Neural progenitor cell (in vitro differentiated cells): ENCODE data around the gene CES1. TPM values are rescaled to one million over a fixed set of nuclear protein-coding genes. Genes with fewer than 3 reads are reported as not detected.
"Not testable (repeated sequence)": the region's sequence is repeated elsewhere in the genome, so short reads cannot be mapped to it uniquely, and the experiment has no call there.

Source experiments
- DNase-seq: peaks from one replicate; pipeline ENCODE4 v3.0.0-alpha.2; 2016; ENCODE audit warnings: low spot score
- H2AFZ ChIP-seq: fragments of 200-600 bp; sonication (generic); replicated peaks from 2 replicates; pipeline ENCODE4 v1.6.1; 2016; ENCODE audit warnings: antibody characterized with exemption
- H3F3A ChIP-seq: fragments of 200-600 bp; sonication (generic); 2 replicates; pipeline ENCODE4 v1.6.1; 2016; ENCODE audit warnings: antibody characterized with exemption, low read depth
- H3K27ac ChIP-seq: fragments of 200-600 bp; sonication (generic); 2 replicates; pipeline ENCODE4 v1.5.1; 2016; ENCODE audit warnings: mild to moderate bottlenecking
- H3K27me3 ChIP-seq: fragments of 200-600 bp; sonication (generic); 2 replicates; pipeline ENCODE4 v1.6.1; 2016; ENCODE audit warnings: mild to moderate bottlenecking, moderate library complexity
- H3K36me3 ChIP-seq: fragments of 200-600 bp; sonication (generic); 2 replicates; pipeline ENCODE4 v1.5.1; 2016
- H3K4me1 ChIP-seq: fragments of 200-600 bp; sonication (generic); 2 replicates; pipeline ENCODE4 v1.6.1; 2016; ENCODE audit warnings: mixed run types
- H3K4me2 ChIP-seq: fragments of 200-600 bp; sonication (generic); 2 replicates; pipeline ENCODE4 v1.6.1; 2016
- H3K4me3 ChIP-seq: fragments of 200-600 bp; sonication (generic); 2 replicates; pipeline ENCODE4 v1.5.1; 2016
- H3K79me2 ChIP-seq: fragments of 200-600 bp; sonication (generic); 2 replicates; pipeline ENCODE4 v1.6.1; 2016; ENCODE audit warnings: low read depth
- H3K9ac ChIP-seq: fragments of 200-600 bp; sonication (generic); 2 replicates; pipeline ENCODE4 v1.6.1; 2016
- H3K9me3 ChIP-seq: fragments of 200-600 bp; sonication (generic); 2 replicates; pipeline ENCODE4 v1.5.1; 2016; ENCODE audit warnings: low read depth
- H4K20me1 ChIP-seq: fragments of 200-600 bp; sonication (generic); 2 replicates; pipeline ENCODE4 v1.6.1; 2016; ENCODE audit warnings: low read depth
- H3K27ac Mint-ChIP-seq: 3 replicates; pipeline ENCODE4 v1.8.0; 2021; ENCODE audit warnings: mixed read lengths
- H3K27me3 Mint-ChIP-seq: 2 replicates; pipeline ENCODE4 v1.8.0; 2022; ENCODE audit warnings: low read depth, mild to moderate bottlenecking, inconsistent platforms, moderate library complexity, mixed read lengths; ENCODE audit not compliant: insufficient read depth
- H3K36me3 Mint-ChIP-seq: 3 replicates; pipeline ENCODE4 v1.8.0; 2021; ENCODE audit warnings: mixed read lengths
- H3K4me1 Mint-ChIP-seq: 3 replicates; pipeline ENCODE4 v1.8.0; 2021; ENCODE audit warnings: mixed read lengths
- H3K4me3 Mint-ChIP-seq: 3 replicates; pipeline ENCODE4 v1.8.0; 2021; ENCODE audit warnings: mild to moderate bottlenecking, moderate library complexity, mixed read lengths
- H3K9me3 Mint-ChIP-seq: 3 replicates; pipeline ENCODE4 v1.8.0; 2020; ENCODE audit warnings: mixed read lengths
- total RNA-seq: library from RNA; depleted of rRNA; stranded (reverse); fragments of >200 nt; gene quantifications from 2 replicates; pipeline ENCODE4 v1.2.3, GENCODE V29; 2015; ENCODE audit warnings: low replicate concordance

CES1 gene
- total RNA-seq, 1 donor from 2014 or later = not detected

DNA sequence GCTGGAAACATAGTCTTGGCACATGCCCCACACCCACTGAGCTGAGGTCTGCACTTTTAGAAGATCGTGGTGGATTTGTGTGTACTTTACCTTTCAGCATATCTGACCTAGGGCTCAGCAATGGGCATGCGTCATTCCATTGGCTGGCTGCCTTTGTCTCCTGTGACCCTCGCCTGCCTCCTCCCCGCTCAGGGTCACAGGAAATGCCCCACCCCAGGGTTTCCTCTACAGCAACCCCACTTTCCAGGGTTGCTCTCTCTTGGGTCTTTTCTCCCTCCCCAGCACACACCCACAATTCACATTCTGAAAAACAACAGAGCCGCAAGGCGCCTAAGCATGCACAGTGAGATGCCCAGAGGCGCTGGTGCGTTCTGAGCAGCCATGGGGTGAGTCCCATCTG lies 29.2 kb downstream of the CES1 start:
- not testable (repeated sequence) for H2AFZ ChIP-seq, H3K9ac ChIP-seq, H3K36me3 ChIP-seq, H3K4me1 ChIP-seq, H3K79me2 ChIP-seq, H4K20me1 ChIP-seq, H3K4me3 Mint-ChIP-seq, H3K9me3 ChIP-seq, H3F3A ChIP-seq, H3K4me1 Mint-ChIP-seq, H3K27ac ChIP-seq, H3K27ac Mint-ChIP-seq, H3K27me3 ChIP-seq, H3K4me3 ChIP-seq, H3K27me3 Mint-ChIP-seq, H3K9me3 Mint-ChIP-seq, H3K4me2 ChIP-seq, H3K36me3 Mint-ChIP-seq, DNase-seq

DNA sequence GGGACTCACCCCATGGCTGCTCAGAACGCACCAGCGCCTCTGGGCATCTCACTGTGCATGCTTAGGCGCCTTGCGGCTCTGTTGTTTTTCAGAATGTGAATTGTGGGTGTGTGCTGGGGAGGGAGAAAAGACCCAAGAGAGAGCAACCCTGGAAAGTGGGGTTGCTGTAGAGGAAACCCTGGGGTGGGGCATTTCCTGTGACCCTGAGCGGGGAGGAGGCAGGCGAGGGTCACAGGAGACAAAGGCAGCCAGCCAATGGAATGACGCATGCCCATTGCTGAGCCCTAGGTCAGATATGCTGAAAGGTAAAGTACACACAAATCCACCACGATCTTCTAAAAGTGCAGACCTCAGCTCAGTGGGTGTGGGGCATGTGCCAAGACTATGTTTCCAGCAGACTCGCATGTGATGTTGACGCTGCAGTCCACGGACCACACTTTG lies 39.9 kb downstream of the CES1 start:
- H3K4me1 Mint-ChIP-seq, H3K27ac Mint-ChIP-seq, H3F3A ChIP-seq, H3K9me3 Mint-ChIP-seq, H3K36me3 Mint-ChIP-seq, H3K9ac ChIP-seq, H3K36me3 ChIP-seq, H3K27ac ChIP-seq, H2AFZ ChIP-seq, DNase-seq, H3K27me3 ChIP-seq, H3K4me2 ChIP-seq, H3K27me3 Mint-ChIP-seq, H3K4me3 Mint-ChIP-seq, H3K4me1 ChIP-seq, H3K4me3 ChIP-seq, H3K79me2 ChIP-seq, H4K20me1 ChIP-seq, H3K9me3 ChIP-seq: not testable (repeated sequence)

DNA sequence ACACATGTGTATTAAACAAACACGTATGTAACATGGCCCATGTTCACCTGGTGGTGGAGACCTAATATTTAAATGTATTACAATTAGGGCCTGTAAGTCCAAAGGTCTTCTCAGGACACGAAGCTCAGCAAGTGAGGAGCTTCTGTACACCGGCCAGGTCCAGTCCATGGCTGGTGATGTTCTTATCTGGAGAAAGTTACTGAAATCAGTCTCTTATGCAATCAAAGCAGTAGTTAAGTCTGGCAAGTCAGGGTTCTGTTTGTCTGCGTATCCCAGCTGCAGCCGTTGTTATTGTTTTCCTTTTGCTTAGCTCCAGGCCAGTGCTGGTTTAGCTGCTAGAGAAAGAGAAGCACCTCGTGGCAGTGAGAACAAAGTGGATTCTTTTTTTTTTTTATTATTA lies 41.4 kb downstream of the CES1 start:
- H3K27ac Mint-ChIP-seq, H3K27me3 ChIP-seq, H3K27ac ChIP-seq, DNase-seq, H3K9me3 Mint-ChIP-seq, H3K36me3 ChIP-seq, H3F3A ChIP-seq, H3K36me3 Mint-ChIP-seq, H3K27me3 Mint-ChIP-seq, H3K4me3 Mint-ChIP-seq, H3K79me2 ChIP-seq, H3K4me2 ChIP-seq, H3K4me3 ChIP-seq, H2AFZ ChIP-seq, H3K4me1 ChIP-seq, H4K20me1 ChIP-seq, H3K4me1 Mint-ChIP-seq, H3K9me3 ChIP-seq, H3K9ac ChIP-seq: not testable (repeated sequence)

DNA sequence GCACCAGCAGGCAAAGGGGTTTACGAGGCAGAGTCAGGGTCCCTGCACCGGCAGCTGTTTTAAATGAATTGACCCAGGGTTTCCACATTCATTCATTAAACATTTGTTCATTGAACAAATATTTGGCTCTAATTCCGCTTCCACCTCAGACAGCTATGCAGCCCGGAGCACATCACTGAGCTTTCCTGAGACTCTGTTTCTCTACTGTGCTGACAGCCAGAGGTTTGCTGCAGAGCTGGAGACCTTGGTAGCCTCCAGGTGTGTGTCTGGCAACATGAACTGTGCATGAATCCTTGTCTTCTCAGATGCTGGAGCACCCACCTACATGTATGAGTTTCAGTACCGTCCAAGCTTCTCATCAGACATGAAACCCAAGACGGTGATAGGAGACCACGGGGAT lies 42.7 kb downstream of the CES1 start:
- not testable (repeated sequence) for H3K27me3 ChIP-seq, H3K36me3 Mint-ChIP-seq, H3K9me3 ChIP-seq, H3K27ac ChIP-seq, H3K79me2 ChIP-seq, H3K36me3 ChIP-seq, H3K4me2 ChIP-seq, H3F3A ChIP-seq, H3K27ac Mint-ChIP-seq, H3K4me1 Mint-ChIP-seq, H3K4me3 Mint-ChIP-seq, DNase-seq, H3K9me3 Mint-ChIP-seq, H3K9ac ChIP-seq, H3K27me3 Mint-ChIP-seq, H3K4me1 ChIP-seq, H2AFZ ChIP-seq, H4K20me1 ChIP-seq, H3K4me3 ChIP-seq

DNA sequence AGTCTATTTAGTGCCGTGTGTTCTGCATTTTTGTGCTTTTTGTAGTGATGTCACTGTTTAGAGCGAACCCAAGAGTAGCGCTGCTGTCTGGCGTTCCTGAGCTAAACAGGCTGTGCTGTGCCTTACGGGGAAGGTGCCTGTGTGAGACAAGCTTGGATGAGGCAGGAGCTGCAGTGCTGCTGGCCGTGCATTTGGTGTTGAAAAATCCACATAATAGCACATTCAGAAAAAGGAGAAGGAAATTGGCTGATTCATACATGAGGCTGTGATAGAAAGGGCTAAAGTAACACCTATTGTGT lies 50.2 kb downstream of the CES1 start:
- not testable (repeated sequence) for H3K4me3 ChIP-seq, H3K27me3 ChIP-seq, H4K20me1 ChIP-seq, H3K9ac ChIP-seq, H3K27me3 Mint-ChIP-seq, H3K9me3 ChIP-seq, H3K4me1 ChIP-seq, DNase-seq, H3K9me3 Mint-ChIP-seq, H3K36me3 Mint-ChIP-seq, H3K36me3 ChIP-seq, H3K27ac Mint-ChIP-seq, H3K4me3 Mint-ChIP-seq, H2AFZ ChIP-seq, H3K4me2 ChIP-seq, H3K27ac ChIP-seq, H3F3A ChIP-seq, H3K79me2 ChIP-seq, H3K4me1 Mint-ChIP-seq

DNA sequence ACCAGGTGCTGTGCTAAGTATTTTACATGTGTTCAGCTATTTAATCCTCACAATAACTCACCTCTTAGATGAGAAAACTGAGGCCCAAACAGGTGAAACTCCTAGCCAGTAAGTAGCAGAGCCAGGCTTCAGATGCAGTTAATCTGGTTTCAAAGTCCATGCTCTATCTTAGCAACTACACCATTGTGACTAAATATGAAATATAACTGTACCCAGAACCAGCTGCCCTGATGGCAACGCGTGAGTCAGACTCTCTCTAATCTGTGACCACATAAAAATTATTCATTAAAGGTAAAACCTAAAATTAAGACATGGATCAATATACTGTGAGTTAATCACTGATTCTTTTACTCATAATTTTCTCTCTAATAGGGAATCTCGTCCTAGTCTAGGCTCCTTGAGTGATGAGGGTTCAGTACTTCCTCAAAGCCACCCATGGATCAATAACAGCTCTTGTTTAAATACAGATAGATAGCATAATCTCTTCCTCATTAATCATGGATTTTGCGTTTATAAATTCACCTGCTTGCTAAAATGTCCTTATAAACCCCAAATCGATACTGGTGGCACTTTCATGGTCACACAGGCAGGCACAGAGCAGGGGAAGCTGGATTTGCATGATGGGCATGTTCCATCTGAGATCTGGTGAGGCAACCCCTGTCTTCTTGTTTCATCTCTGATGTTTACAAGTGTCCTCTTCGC lies 50.7 kb downstream of the CES1 start:
- H3K9me3 ChIP-seq, H3K9me3 Mint-ChIP-seq, H3K27ac Mint-ChIP-seq, H3K4me2 ChIP-seq, H3F3A ChIP-seq, H3K27me3 Mint-ChIP-seq, H3K9ac ChIP-seq, H3K4me1 Mint-ChIP-seq, H3K4me3 ChIP-seq, H3K27me3 ChIP-seq, H3K4me3 Mint-ChIP-seq, DNase-seq, H3K4me1 ChIP-seq, H2AFZ ChIP-seq, H4K20me1 ChIP-seq, H3K79me2 ChIP-seq, H3K36me3 Mint-ChIP-seq, H3K36me3 ChIP-seq, H3K27ac ChIP-seq: not testable (repeated sequence)

DNA sequence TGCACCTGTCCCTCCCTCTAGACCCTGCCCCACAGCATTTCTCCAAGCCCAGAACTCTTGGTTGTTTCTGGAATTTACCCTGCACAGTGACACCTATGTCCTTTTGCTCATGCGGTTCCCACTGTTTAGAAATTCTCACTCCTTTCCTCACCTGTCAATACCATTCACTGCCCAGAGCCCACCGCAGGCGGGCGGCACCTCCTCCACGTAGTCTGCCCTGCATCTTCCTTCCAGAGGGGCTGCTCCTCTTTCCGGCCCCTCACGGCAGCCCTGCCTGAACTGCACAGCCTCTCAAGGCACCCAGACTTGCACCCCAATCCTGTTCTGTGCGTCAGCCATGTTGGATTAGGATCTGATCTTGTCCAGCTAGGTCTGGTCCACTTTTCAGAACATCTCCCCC lies 51.4 kb downstream of the CES1 start:
- not testable (repeated sequence) for H3K9me3 ChIP-seq, H3K4me3 Mint-ChIP-seq, DNase-seq, H3K9ac ChIP-seq, H3K4me3 ChIP-seq, H3K79me2 ChIP-seq, H4K20me1 ChIP-seq, H3K4me1 ChIP-seq, H3K27ac ChIP-seq, H3K27me3 Mint-ChIP-seq, H3K36me3 ChIP-seq, H2AFZ ChIP-seq, H3K27ac Mint-ChIP-seq, H3K36me3 Mint-ChIP-seq, H3K27me3 ChIP-seq, H3K4me2 ChIP-seq, H3K9me3 Mint-ChIP-seq, H3F3A ChIP-seq, H3K4me1 Mint-ChIP-seq

DNA sequence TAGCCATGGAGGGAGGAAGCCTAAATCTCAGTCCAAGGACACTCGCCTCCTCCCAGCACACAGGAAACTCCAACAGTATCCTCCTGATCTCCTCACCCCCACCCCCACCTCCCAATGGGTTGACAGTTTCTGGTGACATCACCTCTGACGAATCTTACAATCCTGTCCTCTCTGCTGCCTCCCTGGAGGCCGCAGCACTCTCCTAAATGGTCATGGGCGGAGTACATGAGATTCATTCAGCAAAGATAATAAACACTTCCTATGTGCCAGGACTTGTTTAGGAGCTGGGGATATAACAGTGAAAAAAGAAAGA lies 52.8 kb downstream of the CES1 start:
- H3K27ac ChIP-seq, H3F3A ChIP-seq, H4K20me1 ChIP-seq, H3K4me3 Mint-ChIP-seq, H3K79me2 ChIP-seq, H3K27me3 Mint-ChIP-seq, H3K9me3 Mint-ChIP-seq, H3K27me3 ChIP-seq, H3K4me1 Mint-ChIP-seq, H3K9me3 ChIP-seq, DNase-seq, H3K27ac Mint-ChIP-seq, H3K36me3 Mint-ChIP-seq, H3K4me1 ChIP-seq, H3K36me3 ChIP-seq, H3K4me3 ChIP-seq, H3K4me2 ChIP-seq, H2AFZ ChIP-seq, H3K9ac ChIP-seq: not testable (repeated sequence)
